GM12801 (cell line): ENCODE results near the gene POU2F1.

Experiments
- TF ChIP-seq, protein P1 (sequence below): IDR thresholded peaks from one replicate; pipeline ENCODE4 v1.5.1; 2011; ENCODE audit warnings: control low read depth; ENCODE audit not compliant: insufficient read length; ENCODE audit errors: extremely low read depth

Gene POU2F1

DNA sequence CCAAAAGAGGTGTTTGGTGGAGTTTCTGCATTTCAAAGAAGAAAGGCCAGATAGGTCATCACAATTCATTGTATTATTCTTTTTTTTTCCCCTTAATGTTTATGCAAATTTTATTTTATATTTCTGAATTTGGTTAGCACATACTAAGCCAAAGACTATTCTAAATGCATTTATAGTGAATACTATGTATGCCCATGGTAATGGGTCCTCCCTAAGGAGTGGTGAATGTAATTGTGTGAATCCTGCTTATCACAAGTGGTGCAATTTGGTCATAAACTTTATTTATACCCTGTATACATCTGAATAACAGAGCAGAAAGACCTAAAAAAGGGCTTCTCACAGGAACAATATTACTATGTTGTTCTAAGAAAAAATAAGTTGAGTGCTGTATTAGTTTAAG, 198.6 kb downstream of the POU2F1 start:
- TF ChIP-seq, protein P1, sequence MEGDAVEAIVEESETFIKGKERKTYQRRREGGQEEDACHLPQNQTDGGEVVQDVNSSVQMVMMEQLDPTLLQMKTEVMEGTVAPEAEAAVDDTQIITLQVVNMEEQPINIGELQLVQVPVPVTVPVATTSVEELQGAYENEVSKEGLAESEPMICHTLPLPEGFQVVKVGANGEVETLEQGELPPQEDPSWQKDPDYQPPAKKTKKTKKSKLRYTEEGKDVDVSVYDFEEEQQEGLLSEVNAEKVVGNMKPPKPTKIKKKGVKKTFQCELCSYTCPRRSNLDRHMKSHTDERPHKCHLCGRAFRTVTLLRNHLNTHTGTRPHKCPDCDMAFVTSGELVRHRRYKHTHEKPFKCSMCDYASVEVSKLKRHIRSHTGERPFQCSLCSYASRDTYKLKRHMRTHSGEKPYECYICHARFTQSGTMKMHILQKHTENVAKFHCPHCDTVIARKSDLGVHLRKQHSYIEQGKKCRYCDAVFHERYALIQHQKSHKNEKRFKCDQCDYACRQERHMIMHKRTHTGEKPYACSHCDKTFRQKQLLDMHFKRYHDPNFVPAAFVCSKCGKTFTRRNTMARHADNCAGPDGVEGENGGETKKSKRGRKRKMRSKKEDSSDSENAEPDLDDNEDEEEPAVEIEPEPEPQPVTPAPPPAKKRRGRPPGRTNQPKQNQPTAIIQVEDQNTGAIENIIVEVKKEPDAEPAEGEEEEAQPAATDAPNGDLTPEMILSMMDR = no peak

DNA sequence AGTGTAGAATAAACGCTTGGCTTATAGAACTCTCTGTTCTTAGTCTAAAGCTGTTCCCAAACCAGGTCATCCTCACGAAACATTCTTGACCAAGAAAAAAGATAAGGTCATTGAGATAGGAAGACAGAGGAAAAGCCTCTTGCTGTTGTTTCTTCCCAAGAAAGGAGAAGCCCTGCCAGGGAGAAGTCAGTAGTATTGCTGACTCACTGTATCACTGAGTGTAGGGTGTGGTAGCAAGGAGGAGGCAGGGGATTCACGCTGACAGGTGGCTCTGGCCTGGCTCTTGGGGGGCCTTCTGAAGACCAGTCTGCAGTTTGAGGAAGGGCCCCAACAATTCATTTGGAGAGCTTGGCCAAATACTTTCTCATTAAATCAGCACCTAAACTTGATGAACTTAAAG, 199.8 kb downstream of the POU2F1 start:
- TF ChIP-seq, protein P1 = no peak

DNA sequence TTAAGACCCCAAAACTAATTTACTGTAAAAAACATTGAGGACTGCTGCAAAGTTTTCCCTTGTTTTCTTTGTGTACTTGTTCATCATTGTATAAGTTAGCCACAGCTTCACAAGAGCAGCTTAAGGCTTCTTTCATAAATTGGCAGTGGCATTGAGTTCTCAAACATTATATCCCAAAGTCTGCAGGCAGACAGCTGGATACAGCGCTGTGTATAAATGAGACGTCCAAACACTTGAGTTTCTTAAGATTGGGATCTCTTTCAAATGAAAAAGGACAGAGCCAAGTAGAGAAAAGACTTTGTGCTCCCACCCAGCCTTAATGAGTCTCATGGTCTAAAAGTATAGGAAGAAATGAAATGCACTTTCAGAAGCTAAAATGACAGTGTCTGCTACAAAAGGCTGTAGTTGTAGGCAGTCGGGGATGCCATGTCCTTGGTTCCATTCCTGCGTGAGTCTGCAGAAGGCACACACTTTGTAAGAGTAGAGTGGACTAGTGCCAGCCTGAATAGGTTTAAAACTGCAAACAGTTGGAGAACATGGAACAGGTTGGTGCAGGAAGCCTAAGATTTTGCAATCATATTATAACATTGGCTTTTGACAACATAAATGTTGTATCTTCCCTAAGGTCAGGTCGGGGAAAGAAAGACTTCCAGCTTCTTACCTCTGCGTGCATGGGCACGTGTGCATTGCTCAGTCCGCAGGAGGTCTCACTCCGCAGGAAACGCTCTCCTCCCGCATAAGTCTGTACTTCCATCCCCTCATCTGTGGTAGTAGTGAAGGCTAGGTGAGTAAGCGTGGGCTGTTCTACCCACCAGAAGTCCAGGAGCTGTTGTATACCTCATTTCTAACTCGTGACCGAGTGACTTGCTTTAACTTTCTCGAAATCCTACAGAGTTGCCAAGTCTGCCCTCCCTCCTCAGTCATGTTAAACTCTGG, 203.3 kb downstream of the POU2F1 start:
- TF ChIP-seq, protein P1 = no peak

DNA sequence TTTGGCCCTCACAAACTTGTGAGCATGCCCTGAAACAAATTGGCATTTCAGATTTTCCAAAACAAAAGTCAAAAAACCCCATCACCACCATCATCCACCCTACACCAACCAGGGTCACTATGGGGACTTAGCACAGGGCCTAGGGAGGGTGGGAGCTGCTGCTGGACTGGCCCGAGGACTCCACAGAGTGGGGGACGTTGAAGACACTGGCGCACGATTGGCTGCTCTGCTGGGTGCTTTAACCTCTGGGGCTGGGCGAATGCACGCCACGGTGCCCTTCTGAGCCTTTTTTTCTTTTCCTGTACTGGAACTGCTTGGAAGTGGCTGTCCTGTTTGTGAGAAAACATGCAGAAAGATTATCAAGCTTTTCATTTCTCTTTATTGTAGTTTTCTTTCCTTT, 204.8 kb downstream of the POU2F1 start:
- TF ChIP-seq, protein P1 = no peak

DNA sequence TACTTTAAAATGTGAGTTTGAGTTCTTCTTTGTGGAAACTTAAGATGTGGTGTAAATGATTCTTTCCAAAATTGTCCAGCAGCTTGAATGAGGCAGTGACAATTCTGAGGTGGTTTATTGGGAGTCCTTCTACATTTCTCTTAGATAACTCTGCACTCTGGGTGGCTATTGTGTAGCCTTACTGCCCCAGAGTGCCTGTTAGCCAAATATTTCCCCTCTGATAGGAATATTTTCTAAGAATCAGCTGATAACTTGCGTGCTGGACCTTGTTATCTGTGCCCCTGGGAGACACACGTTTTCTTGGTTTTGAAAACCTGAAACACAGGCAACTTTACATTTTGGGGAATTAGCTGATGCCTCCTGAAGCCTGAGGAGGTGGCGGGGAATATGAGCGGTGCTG, 206.0 kb downstream of the POU2F1 start:
- TF ChIP-seq, protein P1 = no peak

DNA sequence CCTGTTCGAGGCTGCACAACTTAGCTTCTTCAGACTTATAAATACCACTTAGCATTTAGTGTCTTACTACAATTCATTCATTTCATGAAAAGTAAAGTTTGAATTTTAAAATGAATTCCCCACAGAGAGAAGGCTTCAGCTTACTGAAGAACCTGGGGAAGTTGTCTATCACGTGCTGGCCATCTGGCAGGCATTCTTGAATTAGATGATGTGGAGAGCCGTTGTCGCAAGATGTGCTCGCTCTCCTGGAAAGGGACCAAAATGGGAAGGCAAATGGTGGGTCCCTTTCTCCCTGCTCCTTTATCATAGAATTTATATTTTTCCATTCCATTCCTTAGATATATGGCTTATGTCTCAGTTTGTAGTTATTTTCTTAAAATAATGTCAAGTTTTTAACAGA, 207.2 kb downstream of the POU2F1 start:
- TF ChIP-seq, protein P1 = no peak

DNA sequence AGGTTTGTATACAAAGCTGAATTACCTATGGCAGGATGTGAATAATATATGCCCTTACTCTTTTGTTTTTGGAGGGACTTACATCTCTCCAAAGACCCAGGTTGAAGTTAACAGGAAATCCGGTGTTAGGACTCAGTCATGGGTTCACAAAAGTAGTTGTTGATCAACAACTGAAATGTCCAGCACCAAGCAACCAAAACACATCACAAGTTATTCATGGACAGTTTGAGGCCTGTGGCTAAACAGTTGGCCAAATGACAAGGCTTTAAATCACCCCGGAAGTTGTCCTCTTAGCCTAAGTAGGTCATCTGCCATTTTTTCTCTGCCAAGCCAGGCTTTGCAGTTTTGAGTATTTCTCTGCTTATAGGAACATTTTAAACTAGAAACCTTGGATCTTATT, 207.7 kb downstream of the POU2F1 start:
- TF ChIP-seq, protein P1 = no peak
